HepG2 (cell line): ENCODE results near the gene GRAMD2A. TPM values are rescaled to one million over a fixed set of nuclear protein-coding genes. Genes with fewer than 3 reads are reported as not detected.

Experiments used
- CBFB ChIP-seq: sonication (generic); formaldehyde crosslinking; IDR thresholded peaks from 2 replicates; pipeline ENCODE4 v1.4.0; 2020; ENCODE audit warnings: missing genetic modification reagents
- EED ChIP-seq: sonication (generic); formaldehyde crosslinking; IDR thresholded peaks from 2 replicates; pipeline ENCODE4 v1.5.0; 2020; ENCODE audit warnings: mild to moderate bottlenecking, missing genetic modification reagents
- FLYWCH1 ChIP-seq: sonication (generic); formaldehyde crosslinking; IDR thresholded peaks from 2 replicates; pipeline ENCODE4 v1.8.1; 2023; ENCODE audit warnings: mild to moderate bottlenecking, missing genetic modification reagents
- GPN1 ChIP-seq: sonication (generic); formaldehyde crosslinking; IDR thresholded peaks from 2 replicates; pipeline ENCODE4 v1.5.1; 2020; ENCODE audit warnings: missing genetic modification reagents, borderline replicate concordance
- HDAC1 ChIP-seq: sonication (generic); formaldehyde crosslinking; IDR thresholded peaks from 2 replicates; pipeline ENCODE4 v1.5.1; 2020; ENCODE audit warnings: mild to moderate bottlenecking, missing genetic modification reagents
- HMGA1 ChIP-seq: sonication (generic); formaldehyde crosslinking; conservative IDR thresholded peaks from 2 replicates; pipeline ENCODE4 v1.4.0; 2020; ENCODE audit warnings: missing genetic modification reagents
- HNRNPL ChIP-seq: fragments of 200-400 bp; formaldehyde crosslinking; IDR thresholded peaks from 2 replicates; pipeline ENCODE4 v1.6.1; 2017; ENCODE audit warnings: mild to moderate bottlenecking, low read depth, low read length
- KDM2A ChIP-seq: sonication (generic); formaldehyde crosslinking; IDR thresholded peaks from 2 replicates; pipeline ENCODE4 v1.4.0; 2020; ENCODE audit warnings: low read depth, missing genetic modification reagents, borderline replicate concordance
- KLF9 ChIP-seq: IDR thresholded peaks from 2 replicates; pipeline ENCODE4 v1.6.1; 2016; ENCODE audit warnings: low read depth
- MYC ChIP-seq: sonication (generic); formaldehyde crosslinking; IDR thresholded peaks from 2 replicates; pipeline ENCODE4 v1.9.0; 2021; ENCODE audit warnings: missing genetic modification reagents, borderline replicate concordance
- THAP8 ChIP-seq: sonication (generic); formaldehyde crosslinking; IDR thresholded peaks from 2 replicates; pipeline ENCODE4 v1.5.1; 2020; ENCODE audit warnings: missing genetic modification reagents, mild to moderate bottlenecking, borderline replicate concordance
- YEATS2 ChIP-seq: sonication (generic); formaldehyde crosslinking; IDR thresholded peaks from 2 replicates; pipeline ENCODE4 v1.4.0; 2020; ENCODE audit warnings: missing genetic modification reagents, borderline replicate concordance
- ZBTB7B ChIP-seq: sonication (generic); formaldehyde crosslinking; IDR thresholded peaks from 2 replicates; pipeline ENCODE4 v1.4.0; 2020; ENCODE audit warnings: missing genetic modification reagents
- ZNF275 ChIP-seq: sonication (generic); formaldehyde crosslinking; IDR thresholded peaks from 2 replicates; pipeline ENCODE4 v1.8.0; 2022; ENCODE audit warnings: missing genetic modification reagents, mild to moderate bottlenecking, inconsistent platforms, borderline replicate concordance
- ZNF564 ChIP-seq: sonication (generic); formaldehyde crosslinking; IDR thresholded peaks from 2 replicates; pipeline ENCODE4 v1.8.1; 2023; ENCODE audit warnings: mild to moderate bottlenecking, missing genetic modification reagents
- ZNF746 ChIP-seq: sonication (generic); formaldehyde crosslinking; IDR thresholded peaks from 2 replicates; pipeline ENCODE4 v1.8.0; 2022; ENCODE audit warnings: mild to moderate bottlenecking, missing genetic modification reagents
- ZSCAN21 ChIP-seq: sonication (generic); formaldehyde crosslinking; IDR thresholded peaks from 2 replicates; pipeline ENCODE4 v1.8.0; 2022; ENCODE audit warnings: mild to moderate bottlenecking, missing genetic modification reagents, moderate library complexity, borderline replicate concordance
- polyA plus RNA-seq, 8 experiments: library from polyadenylated mRNA; depleted of rRNA in 3 of 8; stranded (reverse) in 7 of 8; unstranded in 1 of 8; fragments of >200 nt; fragmentation: Illumina TruSeq in 4 of 8; extraction: Trizol in 4 of 8; gene quantifications; 2 replicates each; pipeline versions ENCODE4 v1.2.1 to v1.2.3, GENCODE V29; 2011 to 2016; ENCODE audit warnings: low read depth in 4 of 8, missing spikeins in 1 of 8, mixed read lengths in 1 of 8; ENCODE audit not compliant: insufficient read depth in 1 of 8
- total RNA-seq, 5 experiments: library from RNA; depleted of rRNA; stranded (reverse); fragments of >200 nt; fragmentation: Illumina TruSeq; extraction: Trizol; gene quantifications; 2 replicates each; pipeline ENCODE4 v1.2.3, GENCODE V29; 2016; ENCODE audit warnings: low read depth in 1 of 5
- TF ChIP-seq, protein P1 (sequence below): sonication (generic); formaldehyde crosslinking; IDR thresholded peaks from 2 replicates; pipeline ENCODE4 v1.5.0; 2020; ENCODE audit warnings: mild to moderate bottlenecking, missing genetic modification reagents, borderline replicate concordance
- TF ChIP-seq, protein P2 (sequence below): sonication (generic); formaldehyde crosslinking; IDR thresholded peaks from 2 replicates; pipeline ENCODE4 v1.4.0; 2020; ENCODE audit warnings: missing genetic modification reagents
- TF ChIP-seq, protein P3 (sequence below): sonication (generic); formaldehyde crosslinking; IDR thresholded peaks from 2 replicates; pipeline ENCODE4 v1.4.0; 2020; ENCODE audit warnings: low read depth, mild to moderate bottlenecking, missing genetic modification reagents

Gene GRAMD2A
- total and polyA plus RNA-seq, 2 of the 13 experiments (the other 11 are each of a cell fraction or from before 2014, with no cell fraction given) = 0.04 TPM; not detected in 1

- TF ChIP-seq HDAC1 (CRISPR knock-in tag) (no peak; the same call in none of the 2 replicates), GPN1 (CRISPR knock-in tag) (0 out of 2 replicates have a peak, but pooled peaks have one; percentile 33), ZBTB7B (peak; percentile 68), KLF9 (CRISPR knock-in tag) (no peak), ZNF275 (CRISPR knock-in tag) (peak; percentile 54; the same call in 1 of the 2 replicates), HNRNPL (no peak), YEATS2 (0 out of 2 replicates have a peak, but pooled peaks have one; percentile 3), MYC (CRISPR knock-in tag) (peak; percentile 47; the same call in 1 of the 2 replicates), KDM2A (peak; percentile 58; the same call in 1 of the 2 replicates), CBFB (CRISPR knock-in tag) (no peak; the same call in 1 of the 2 replicates), ZNF564 (0 out of 2 replicates have a peak, but pooled peaks have one; percentile 49), EED (CRISPR knock-in tag) (peak; percentile 70; the same call in 1 of the 2 replicates), FLYWCH1 (CRISPR knock-in tag) (no peak), ZSCAN21 (CRISPR knock-in tag) (peak; percentile 47; the same call in 1 of the 2 replicates), THAP8 (CRISPR knock-in tag) (0 out of 2 replicates have a peak, but pooled peaks have one; percentile 56), ZNF746 (CRISPR knock-in tag) (peak; percentile 11; the same call in 1 of the 2 replicates), HMGA1 (CRISPR knock-in tag) (no peak)
- TF ChIP-seq, protein P1, sequence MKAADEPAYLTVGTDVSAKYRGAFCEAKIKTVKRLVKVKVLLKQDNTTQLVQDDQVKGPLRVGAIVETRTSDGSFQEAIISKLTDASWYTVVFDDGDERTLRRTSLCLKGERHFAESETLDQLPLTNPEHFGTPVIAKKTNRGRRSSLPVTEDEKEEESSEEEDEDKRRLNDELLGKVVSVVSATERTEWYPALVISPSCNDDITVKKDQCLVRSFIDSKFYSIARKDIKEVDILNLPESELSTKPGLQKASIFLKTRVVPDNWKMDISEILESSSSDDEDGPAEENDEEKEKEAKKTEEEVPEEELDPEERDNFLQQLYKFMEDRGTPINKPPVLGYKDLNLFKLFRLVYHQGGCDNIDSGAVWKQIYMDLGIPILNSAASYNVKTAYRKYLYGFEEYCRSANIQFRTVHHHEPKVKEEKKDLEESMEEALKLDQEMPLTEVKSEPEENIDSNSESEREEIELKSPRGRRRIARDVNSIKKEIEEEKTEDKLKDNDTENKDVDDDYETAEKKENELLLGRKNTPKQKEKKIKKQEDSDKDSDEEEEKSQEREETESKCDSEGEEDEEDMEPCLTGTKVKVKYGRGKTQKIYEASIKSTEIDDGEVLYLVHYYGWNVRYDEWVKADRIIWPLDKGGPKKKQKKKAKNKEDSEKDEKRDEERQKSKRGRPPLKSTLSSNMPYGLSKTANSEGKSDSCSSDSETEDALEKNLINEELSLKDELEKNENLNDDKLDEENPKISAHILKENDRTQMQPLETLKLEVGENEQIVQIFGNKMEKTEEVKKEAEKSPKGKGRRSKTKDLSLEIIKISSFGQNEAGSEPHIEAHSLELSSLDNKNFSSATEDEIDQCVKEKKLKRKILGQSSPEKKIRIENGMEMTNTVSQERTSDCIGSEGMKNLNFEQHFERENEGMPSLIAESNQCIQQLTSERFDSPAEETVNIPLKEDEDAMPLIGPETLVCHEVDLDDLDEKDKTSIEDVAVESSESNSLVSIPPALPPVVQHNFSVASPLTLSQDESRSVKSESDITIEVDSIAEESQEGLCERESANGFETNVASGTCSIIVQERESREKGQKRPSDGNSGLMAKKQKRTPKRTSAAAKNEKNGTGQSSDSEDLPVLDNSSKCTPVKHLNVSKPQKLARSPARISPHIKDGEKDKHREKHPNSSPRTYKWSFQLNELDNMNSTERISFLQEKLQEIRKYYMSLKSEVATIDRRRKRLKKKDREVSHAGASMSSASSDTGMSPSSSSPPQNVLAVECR (CRISPR knock-in tag) = peak; percentile 77; the same call in 1 of the 2 replicates
- TF ChIP-seq, protein P2, sequence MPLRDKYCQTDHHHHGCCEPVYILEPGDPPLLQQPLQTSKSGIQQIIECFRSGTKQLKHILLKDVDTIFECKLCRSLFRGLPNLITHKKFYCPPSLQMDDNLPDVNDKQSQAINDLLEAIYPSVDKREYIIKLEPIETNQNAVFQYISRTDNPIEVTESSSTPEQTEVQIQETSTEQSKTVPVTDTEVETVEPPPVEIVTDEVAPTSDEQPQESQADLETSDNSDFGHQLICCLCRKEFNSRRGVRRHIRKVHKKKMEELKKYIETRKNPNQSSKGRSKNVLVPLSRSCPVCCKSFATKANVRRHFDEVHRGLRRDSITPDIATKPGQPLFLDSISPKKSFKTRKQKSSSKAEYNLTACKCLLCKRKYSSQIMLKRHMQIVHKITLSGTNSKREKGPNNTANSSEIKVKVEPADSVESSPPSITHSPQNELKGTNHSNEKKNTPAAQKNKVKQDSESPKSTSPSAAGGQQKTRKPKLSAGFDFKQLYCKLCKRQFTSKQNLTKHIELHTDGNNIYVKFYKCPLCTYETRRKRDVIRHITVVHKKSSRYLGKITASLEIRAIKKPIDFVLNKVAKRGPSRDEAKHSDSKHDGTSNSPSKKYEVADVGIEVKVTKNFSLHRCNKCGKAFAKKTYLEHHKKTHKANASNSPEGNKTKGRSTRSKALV (CRISPR knock-in tag) = 0 out of 2 replicates have a peak, but pooled peaks have one; percentile 22
- TF ChIP-seq, protein P3, sequence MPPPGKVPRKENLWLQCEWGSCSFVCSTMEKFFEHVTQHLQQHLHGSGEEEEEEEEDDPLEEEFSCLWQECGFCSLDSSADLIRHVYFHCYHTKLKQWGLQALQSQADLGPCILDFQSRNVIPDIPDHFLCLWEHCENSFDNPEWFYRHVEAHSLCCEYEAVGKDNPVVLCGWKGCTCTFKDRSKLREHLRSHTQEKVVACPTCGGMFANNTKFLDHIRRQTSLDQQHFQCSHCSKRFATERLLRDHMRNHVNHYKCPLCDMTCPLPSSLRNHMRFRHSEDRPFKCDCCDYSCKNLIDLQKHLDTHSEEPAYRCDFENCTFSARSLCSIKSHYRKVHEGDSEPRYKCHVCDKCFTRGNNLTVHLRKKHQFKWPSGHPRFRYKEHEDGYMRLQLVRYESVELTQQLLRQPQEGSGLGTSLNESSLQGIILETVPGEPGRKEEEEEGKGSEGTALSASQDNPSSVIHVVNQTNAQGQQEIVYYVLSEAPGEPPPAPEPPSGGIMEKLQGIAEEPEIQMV (CRISPR knock-in tag) = no peak
Measured at GRCh38 chr15:72117486-72118016, 80.0 kb downstream of the GRAMD2A start (continued).
